NCI-H69 (cell line): ENCODE results near the gene ASTN2.

Experiments used
- DNase-seq: peaks from one replicate; lab custom pipeline; 2025; lab: John Stamatoyannopoulos, UW

The ASTN2 gene

DNA sequence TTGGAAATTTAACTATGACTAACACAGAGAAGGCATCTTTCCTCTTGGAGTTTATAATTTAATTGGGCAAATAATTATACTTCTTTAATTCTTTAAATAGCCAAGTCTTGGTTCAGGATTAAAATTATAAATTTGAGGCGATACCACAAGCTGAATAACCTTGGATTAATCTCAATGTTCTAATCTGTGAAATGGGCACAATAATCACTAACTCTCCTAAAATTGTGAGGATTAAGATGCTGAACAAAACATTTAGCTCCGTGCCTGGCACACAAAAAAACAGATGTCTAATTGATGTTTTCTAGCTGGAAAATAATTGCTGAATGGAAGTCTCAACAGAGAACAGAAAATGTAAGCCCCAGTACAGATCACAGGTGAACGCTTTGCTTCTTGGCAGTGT lies 797.5 kb downstream of the ASTN2 start:
- DNase-seq: no peak

DNA sequence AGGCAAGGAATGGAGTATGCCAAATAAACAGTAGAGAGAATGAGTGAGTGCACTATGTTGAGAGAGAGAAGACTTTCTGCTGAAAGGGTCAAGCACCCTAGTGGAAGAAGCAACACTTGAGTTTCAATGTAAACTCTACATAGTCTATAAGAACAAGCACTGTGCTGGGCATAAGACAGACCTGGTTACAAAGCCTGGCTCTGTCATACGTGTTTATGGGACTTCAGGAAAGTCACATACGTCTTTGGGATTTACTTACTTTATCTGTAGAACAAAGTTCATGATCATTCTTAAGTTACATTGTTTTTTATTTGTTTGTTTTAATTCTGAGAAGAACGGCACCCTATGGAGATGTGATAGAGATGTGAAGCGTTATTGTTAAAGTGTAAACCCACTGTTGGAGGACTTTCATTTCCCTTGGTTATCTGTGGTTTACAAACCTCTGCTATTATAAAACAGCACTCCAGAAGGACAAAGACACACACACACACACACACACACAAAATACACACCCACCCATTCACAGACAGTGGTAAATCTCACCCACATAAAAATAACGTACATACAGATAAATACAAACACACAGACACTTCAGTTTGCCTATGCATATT lies 798.4 kb downstream of the ASTN2 start:
- no peak for DNase-seq

DNA sequence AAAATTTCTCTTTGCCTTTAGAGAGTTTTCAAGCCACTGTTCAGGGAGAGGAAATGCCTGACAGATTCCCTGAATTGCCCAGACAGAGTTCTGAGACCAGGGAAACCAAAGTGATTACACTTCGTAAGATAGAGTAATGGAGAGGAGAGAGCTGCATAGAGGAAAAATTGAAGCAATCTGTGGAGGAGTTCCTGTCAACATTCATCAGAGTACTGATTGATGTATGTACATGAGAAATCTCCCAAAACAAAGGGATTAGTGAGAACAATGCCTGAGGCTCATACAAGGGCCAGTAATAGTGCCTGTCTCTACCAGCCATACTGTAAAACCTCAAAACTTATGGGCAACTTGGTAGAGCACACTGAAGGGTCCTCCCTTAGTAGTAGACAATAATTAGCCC lies 806.8 kb downstream of the ASTN2 start:
- DNase-seq: no peak

DNA sequence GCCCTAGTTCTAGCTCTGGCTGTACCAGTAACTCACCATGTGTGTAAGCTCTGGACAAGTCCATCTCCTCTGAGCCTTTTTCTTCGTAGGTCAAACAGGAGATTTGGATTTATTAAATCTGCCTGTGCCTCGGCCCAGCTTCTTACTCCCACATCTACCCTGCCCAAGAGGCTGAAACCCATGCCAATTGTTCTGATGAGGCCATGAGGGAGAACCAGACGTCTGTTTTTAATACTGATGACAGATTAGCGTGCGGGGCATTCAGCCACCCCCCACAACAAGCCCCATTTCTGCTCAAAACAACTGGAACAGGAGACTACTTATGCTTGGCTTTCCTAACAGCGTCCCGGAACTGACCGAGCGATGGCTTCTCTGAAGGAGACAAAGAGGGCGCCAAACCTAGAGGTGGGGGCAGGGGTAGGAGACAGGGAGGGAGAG lies 808.9 kb downstream of the ASTN2 start:
- no peak for DNase-seq

DNA sequence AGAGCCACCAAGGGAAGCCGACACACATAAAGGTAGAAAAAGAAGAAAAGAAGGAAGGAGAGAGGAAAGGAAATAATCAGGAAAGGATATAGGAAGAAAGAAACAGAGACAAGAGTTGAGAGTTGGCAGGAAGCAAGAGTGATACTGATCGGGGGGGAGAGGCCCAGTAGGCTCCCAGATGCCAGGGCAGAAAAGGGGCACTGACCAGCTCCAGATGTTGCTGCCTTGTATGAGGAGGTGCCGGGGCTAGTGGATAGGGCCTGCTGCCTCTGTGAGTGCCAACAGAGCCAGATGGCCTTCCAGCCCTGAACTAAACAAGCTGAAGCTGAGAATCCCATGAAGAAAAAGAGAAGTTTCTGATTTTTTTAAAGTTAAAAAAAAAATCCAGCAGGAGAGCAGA lies 809.8 kb downstream of the ASTN2 start:
- DNase-seq: no peak

DNA sequence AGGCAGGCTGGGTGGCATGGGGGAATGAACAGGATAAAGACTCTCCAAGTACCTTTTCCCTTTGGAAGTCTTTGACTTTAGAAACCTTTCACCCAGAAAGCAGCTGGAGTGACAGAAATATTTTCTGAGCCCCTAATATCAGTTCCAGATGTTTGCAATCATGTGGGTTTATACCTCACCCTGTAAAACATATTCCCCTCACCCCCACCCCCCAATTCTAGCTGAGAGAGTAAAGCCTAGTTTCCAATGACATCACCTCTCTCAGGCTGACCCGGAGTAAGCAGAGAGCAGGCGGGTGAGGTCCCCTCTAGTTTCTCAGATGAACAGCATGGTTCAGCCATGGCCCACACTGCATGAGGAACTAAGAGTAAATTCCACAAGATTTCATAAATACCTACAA lies 810.6 kb downstream of the ASTN2 start:
- no peak for DNase-seq

DNA sequence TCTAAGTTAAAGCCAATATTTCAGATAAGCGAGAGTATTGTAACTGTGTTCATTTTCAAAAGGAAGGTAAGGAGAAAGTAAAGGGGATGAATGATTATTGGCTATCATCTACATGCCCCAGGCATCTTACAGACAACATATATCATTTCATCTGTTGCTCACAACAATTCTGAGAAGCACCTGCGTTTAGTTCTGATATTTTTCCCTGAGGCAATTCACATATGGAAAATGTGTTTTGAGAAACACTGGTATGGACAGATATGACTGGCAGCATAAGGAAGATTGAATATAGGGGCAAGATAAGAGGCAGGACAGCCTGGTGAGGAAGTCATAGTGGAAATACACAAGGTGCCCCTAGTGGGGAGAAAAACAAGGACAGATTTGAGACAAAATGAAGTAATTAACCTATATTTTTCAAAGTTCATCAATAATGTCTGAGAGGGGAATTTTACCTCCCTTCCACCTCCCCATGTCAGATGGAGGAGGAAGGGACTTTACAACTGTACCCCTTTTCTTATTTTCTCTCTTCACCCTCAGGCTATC lies 815.4 kb downstream of the ASTN2 start:
- DNase-seq: no peak

DNA sequence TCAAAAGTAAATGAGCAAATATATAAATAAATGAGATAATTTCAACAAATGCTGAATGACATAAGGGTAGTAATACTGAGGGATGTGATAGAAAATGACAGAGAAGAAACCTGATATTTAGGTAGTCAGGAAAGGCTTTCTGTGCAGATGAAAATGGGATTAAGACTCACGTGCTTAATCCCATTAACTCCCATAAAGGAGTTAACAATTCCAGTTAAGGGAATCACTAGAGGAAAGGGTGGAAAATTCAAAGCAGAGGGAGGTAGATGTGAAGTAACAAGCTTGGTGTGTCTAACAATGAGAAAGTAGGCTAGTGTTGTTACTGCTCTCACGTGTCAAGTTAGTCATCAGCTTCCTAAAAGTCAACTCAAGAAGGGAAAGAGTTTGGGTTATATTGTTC lies 818.2 kb downstream of the ASTN2 start:
- no peak for DNase-seq

DNA sequence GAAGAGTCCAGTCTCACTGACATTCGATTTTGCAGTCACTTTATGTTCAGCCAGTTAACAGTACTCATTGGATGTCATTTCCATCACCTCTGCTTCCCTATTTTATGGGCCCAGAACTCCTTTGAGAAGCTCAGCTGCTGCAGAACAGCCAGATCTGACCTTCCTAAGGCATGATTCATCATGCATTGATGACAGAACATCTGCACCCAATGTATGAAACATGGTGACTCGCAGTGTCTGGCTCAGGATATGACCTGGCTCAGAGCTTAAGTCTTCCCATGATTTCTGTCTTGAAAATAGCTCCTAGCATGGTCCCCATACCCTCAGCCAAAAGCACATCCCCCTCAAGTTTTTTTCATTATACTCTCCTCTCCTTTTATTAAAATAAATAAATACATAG lies 820.3 kb downstream of the ASTN2 start:
- DNase-seq: peak; percentile 24

DNA sequence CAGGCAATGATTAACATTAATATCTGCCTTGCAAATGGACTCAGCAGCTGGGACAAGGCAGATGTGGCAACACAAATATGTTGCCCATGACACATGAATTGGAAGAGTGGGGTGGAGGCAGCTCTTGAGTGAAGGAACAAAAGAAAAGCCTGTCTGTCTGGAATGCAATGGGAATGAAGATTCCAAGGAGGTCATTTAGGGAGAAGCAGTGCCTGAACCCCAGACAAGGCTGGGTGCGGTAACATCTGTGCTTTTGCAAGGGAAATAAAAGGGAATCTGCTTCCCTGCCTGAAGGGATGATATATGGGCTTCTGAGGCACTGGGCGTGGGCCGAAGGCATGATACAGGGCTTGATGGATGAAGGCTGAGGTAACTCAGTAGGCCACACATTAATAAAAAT lies 821.9 kb downstream of the ASTN2 start:
- no peak for DNase-seq

DNA sequence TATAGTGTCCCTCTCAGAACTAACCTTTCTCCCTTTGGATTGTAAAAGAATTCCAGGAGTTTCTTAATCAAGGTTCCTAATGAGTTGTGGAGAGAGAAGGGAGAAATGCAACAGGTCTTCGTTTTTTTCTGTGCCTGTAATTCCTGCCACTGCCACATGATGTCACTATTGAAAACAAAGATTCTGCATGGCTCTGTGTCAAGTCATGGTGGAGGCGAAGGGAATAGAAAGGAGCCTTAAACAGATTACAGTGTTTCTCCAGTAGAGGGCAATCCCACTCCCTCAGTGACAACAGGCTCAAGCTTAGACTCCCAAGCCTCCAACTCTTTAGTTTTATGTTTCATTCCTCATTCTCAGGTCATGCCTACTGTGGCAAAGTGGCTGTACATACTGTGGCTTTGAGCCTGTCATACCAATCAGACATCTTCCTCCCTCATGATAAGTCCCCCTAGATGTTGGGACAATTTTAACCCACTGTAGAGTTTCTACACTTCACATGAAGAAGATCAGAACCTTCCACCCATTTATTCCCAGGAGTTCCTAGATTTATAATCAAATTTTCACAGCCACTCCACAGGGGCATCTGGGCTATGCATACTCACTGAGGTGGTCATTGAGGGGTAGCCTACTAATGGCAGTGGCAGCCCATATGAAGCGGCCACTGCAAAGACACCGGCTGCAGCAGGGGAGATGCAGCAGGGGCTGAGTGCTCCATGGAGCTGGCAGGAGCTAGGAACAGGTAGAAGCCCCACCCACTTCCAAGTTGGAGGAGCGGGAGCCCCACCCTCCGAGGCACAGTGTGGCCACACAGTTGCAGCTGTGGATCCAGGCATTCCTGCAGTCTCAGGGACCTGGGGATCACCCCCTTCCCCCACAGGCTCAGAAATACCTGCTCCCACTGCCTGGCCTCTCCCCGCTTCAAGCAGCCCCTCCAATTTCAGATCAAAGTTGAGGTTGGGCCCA lies 825.2 kb downstream of the ASTN2 start:
- peak; percentile 45 for DNase-seq

DNA sequence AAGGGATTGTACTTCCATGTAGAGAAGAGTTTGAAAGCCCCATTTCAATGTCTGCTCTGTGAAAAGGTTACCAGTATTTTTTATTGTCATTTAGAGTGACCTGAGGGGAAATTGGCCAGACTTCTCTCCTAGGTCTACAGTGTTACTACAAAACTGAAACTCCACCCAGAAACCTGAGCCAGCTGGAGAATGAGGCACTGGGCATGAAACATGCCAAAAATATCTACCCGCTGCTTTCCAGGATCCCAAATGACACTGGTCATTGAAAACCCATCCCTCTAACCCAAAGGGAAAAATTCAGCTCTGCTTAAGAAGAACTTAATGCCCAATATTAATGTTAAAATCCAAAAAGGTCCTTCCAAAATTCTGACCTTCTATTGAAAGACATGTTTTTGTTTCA lies 826.9 kb downstream of the ASTN2 start:
- DNase-seq: no peak

DNA sequence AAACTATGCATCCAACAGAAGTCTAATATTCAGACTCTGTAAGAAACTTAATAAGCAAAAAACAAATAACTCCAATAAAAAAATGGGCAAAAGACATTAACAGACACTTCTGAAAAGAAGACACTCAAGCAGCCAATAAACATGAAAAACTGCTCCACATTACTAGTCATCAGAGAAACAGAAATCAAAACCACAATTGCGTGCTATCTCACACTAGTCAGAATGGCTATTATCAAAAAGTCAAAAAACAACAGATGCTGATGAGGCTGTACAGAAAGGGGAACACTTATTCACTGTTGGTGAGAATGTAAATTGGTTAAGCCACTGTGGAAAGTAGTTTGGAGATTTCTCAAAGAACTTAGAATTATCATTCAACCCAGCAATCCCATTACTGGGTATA lies 829.0 kb downstream of the ASTN2 start:
- no peak for DNase-seq

DNA sequence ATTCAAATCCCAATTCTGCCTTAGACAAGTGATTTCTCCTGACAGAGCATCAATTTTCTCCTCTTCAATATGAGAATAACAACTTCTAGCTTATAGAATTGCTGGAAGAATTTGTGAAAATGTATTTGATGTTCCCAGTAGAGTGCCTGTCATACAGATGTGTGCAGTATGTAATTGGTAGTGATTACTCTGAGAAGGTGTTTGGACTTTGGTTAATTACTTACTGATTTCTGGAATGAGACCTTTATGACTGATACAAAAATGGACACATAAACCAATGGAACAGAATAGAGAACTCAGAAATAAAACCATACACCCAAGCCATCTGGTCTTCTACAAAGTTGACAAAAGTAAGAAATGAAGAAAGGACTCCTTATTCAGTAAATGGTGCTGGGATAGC lies 829.7 kb downstream of the ASTN2 start:
- DNase-seq: no peak

DNA sequence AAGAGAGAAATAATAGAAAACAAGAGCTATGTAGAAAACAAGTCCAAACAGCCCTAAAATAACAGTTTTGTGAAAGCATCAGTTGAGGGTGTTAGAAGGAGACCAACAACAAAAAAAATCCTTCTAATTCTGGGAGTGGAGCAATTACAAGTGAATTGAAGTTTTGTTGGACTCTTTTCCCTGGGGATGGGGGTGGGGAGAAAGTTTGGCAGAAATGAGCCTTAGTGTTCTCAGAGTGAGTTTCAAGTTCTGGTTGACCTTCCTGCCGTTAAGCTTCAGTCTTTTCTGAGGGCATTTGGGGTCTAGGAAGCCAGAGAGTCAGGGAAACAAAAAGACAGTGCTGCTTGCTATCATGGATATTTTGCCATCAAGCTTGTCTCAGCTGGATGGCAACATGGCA lies 834.0 kb downstream of the ASTN2 start:
- no peak for DNase-seq

DNA sequence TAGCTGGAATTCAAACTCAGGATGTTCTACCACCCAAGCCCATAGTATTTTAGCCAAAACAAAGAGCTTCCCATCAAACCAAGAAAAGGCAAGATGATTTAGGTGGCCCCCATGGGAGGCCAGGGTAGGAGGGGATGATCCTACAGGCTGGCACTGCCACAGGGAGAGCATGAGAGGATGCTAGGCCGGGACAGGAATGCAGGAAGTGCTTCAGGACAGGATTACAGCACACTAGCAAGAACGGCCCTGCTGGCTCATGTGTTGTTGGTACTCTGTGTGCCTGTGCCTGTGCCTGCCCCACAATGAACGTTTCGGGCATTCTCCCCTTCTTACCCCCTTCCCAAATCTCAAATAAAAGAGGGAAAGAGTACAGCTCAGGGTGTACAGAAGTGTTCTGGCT lies 838.5 kb downstream of the ASTN2 start:
- no peak for DNase-seq

DNA sequence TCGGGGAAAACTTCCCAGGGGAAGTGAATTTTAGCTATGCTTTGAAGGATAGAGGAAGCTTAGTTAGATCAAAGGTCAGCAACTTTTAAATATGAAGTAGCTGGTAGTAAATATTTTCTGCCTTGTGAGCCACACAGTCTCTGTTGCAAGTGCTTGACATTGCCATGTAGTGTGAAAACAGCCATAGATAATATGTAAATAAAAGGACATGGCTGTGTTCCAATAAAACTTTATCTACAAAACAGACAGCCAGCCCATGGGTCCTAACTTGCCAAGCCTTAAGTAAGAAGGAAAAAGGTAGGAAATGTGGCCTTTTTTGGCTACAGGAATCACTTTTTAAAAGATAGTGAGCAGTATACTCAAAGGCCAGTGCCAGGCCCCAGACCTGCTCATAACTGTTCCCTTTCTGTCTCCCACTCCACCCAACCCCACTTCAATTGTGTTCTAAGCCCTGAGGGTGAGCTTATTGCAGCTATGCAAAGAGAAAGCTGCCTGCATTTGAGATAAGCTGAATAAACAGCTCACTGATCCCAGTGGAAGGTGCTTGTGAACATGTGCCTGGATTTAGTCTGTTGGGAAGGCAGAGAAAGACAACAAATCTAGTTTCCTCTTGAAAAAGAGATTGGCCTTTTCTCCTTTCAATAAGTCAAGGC lies 840.7 kb downstream of the ASTN2 start:
- peak; percentile 61 for DNase-seq

DNA sequence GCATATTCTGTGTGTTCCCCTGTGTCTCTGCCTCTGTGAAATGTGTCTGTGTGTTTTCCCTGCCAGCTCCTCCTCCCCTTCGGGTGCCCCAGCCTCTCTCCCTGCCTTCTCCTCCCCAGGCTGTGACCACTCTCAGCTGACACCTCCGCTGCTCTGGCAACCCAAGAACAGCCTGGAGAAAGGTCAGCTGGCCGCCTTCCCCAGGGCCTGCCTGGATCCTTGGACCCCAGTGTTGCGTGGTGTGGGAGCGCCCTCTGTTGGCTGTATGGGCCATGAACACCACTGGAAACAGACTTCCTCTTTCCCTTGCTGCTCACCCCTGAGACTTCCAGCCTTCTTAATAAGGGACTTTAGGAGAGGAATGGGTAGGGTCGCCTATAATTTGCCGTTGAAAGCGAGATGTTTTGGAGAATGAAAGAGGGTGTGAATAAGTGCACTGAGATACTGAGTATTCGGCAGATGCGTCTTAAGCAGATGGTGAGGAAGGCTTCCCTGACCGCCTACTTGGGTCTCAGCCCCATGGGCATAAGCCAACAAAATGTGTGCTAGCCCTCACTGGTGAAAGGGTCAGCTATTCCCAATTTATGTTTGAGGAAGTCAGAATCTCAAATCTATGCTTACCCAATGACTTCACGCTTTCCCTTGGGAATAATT lies 842.6 kb downstream of the ASTN2 start:
- DNase-seq: peak; percentile 79

DNA sequence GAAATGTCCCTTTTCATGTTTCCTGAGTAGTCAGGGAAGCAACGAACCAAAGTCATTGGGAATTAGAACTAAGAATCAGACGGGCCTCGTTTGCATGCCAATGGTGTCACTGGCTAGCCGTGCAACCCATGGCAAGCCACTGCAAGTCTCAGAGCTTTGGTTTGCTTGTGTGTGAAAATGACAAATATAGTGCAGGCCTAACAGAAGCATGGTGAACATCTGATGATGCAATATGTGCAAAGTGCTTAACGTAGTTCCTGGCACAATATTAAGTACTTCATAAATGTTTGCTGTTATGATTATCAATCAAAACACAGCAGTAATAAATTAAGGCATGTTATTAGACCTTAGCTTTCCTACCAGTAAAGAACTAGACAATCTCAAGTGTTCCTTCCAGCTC lies 845.7 kb downstream of the ASTN2 start:
- no peak for DNase-seq

DNA sequence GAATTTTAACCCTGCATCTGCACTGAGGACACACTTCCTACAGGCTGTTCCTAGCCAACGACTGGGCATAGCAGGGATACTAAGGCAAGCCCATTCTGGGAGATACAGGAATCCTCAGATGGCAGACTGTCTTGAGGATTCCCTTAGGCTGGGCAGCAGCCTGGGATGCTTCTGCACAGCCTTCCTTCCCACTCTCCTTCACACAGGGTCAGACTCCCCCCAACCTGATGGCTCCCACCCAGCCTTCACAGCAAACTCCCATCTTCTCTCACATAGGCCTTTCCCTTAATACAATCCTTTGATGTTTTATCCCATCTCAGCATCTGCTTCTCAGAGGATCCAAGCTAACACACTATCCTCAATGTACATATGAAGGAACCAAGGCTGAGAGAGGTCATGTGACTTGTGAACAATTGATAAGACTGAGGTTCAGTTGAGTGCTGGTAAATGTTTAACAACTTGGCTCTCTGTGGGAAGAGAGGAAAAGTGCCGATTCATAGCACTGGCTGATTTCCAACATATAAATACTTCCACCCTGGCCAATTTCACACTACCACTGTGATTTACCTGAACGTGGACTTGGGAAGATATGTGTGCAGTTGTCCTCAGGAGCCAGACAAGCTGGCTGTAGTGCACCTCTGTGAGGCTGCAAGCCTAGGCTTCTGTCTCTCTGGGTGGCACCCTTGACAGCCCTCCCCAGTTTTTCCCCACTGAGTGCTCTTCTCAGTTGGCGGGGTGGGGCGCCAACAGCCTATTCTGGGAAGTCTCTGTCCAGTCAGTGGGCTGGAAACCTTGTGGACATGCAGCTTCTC lies 848.0 kb downstream of the ASTN2 start:
- no peak for DNase-seq

DNA sequence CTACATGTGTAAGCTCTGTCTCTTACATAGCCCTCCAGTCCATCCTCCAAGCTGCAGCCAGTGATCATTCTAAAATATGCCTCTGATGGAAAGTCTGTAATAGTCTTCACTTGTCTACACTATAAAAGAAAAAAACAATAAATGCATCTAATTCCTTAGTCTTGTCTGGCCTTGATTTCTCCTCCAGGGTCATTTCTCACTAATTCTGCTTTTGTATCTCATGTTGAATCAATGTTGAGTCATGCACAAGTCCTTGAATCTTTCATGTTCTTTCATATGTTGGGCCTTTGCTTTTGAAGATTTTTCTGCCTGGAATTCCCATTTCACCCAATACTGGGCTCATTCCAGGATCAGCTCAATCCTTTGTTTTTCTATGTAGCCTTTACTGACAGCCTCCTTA lies 848.9 kb downstream of the ASTN2 start:
- DNase-seq: no peak
